K562 (cell line): ENCODE results near the gene BCAR3. TPM values are rescaled to one million over a fixed set of nuclear protein-coding genes. Genes with fewer than 3 reads are reported as not detected.

ENCODE experiments used
- CTCFL ChIP-seq: IDR thresholded peaks from 2 replicates; pipeline ENCODE4 v1.6.1; 2011; ENCODE audit warnings: borderline replicate concordance, low read depth, mild to moderate bottlenecking, moderate library complexity, low read length; ENCODE audit not compliant: insufficient read depth, poor library complexity, severe bottlenecking
- ID3 ChIP-seq, 2 experiments: fragments of 250-450 bp in 1 of 2; fragments of 450-650 bp in 1 of 2; sonication (Bioruptor Pico) in 1 of 2; IDR thresholded peaks; 2 replicates each; pipeline versions ENCODE4 v1.6.1 to v1.8.0; 2016 to 2021; ENCODE audit warnings: mild to moderate bottlenecking in 2 of 2, moderate library complexity in 2 of 2, missing compliant biosample characterization in 1 of 2, missing genetic modification characterization in 1 of 2
- LARP7 ChIP-seq: fragments of 450-650 bp; IDR thresholded peaks from 2 replicates; pipeline ENCODE4 v1.6.1; 2016
- PRDM10 ChIP-seq: fragments of 450-650 bp; IDR thresholded peaks from 2 replicates; pipeline ENCODE4 v1.6.1; 2018; ENCODE audit not compliant: partially characterized antibody
- RAD51 ChIP-seq: fragments of 450-650 bp; IDR thresholded peaks from 2 replicates; pipeline ENCODE4 v1.7.1; 2016; ENCODE audit warnings: low read depth, mild to moderate bottlenecking, borderline replicate concordance
- RB1 ChIP-seq: fragments of 450-650 bp; IDR thresholded peaks from 2 replicates; pipeline ENCODE4 v1.6.1; 2017; ENCODE audit warnings: low read depth, mild to moderate bottlenecking
- SRSF1 ChIP-seq: fragments of 200-400 bp; formaldehyde crosslinking; IDR thresholded peaks from 2 replicates; pipeline ENCODE4 v1.6.1; 2017; ENCODE audit warnings: mild to moderate bottlenecking, low read depth, low read length, moderate library complexity
- TARDBP ChIP-seq: fragments of 450-650 bp; IDR thresholded peaks from 2 replicates; pipeline ENCODE4 v1.6.1; 2016
- TFAP4 ChIP-seq: sonication (generic); formaldehyde crosslinking; IDR thresholded peaks from 2 replicates; pipeline ENCODE4 v1.8.0; 2022; ENCODE audit warnings: missing genetic modification reagents, mild to moderate bottlenecking, moderate library complexity, borderline replicate concordance
- THRB ChIP-seq: fragments of 450-650 bp; formaldehyde crosslinking; conservative IDR thresholded peaks from 2 replicates; pipeline ENCODE4 v1.4.0; 2022; ENCODE audit warnings: mild to moderate bottlenecking, missing genetic modification characterization
- ZBTB1 ChIP-seq: sonication (generic); formaldehyde crosslinking; IDR thresholded peaks from 2 replicates; pipeline ENCODE4 v1.8.1; 2023; ENCODE audit warnings: missing genetic modification reagents, low read depth, mild to moderate bottlenecking, borderline replicate concordance
- ZNF41 ChIP-seq: fragments of 250-450 bp; sonication (Bioruptor Pico); conservative IDR thresholded peaks from 2 replicates; pipeline ENCODE4 v1.4.0; 2020; ENCODE audit warnings: mild to moderate bottlenecking
- polyA plus RNA-seq, 8 experiments: library from polyadenylated mRNA; depleted of rRNA in 4 of 8; stranded (reverse) in 5 of 8; unstranded in 3 of 8; fragments of >200 nt; fragmentation: Nextera tagmentation in 2 of 8; fragmentation: Illumina TruSeq in 1 of 8; extraction: Ambion mirVana in 2 of 8; extraction: Trizol in 1 of 8; gene quantifications; 2 replicates each; pipeline versions ENCODE4 v1.2.1 to v1.2.3, GENCODE V29; 2011 to 2014; ENCODE audit warnings: inconsistent platforms in 1 of 8, missing spikeins in 1 of 8
- total RNA-seq, 7 experiments: library from RNA; depleted of rRNA in 6 of 7; stranded (reverse); fragments of >200 nt in 6 of 7; fragmentation: Illumina TruSeq in 2 of 7; extraction: Trizol in 2 of 7; gene quantifications; 2 replicates each; pipeline versions ENCODE4 v1.2.1 to v1.2.3, GENCODE V29; 2011 to 2021; ENCODE audit warnings: low replicate concordance in 1 of 7

Gene BCAR3
- total and polyA plus RNA-seq, 9 of the 15 experiments (the other 6 are each of a cell fraction or from before 2014, with no cell fraction given): 1.8 to 6.3 (median 3.8) TPM

- TF ChIP-seq PRDM10 (no peak), ID3 (CRISPR knock-in tag; IDR thresholded peaks at IDR 0.05) (no peak), ID3 (tag; IDR thresholded peaks at IDR 0.05) (no peak), THRB (CRISPR knock-in tag) (no peak), TARDBP (no peak), LARP7 (no peak), RB1 (no peak), RAD51 (no peak), SRSF1 (no peak), TFAP4 (no peak), CTCFL (no peak), ZNF41 (CRISPR knock-in tag) (no peak), ZBTB1 (CRISPR knock-in tag) (no peak)
These were observed 83.9 kb downstream of the BCAR3 start (continued) for GRCh38 chr1:93597709-93598108.
